ENCODE data around the gene SLC17A9. TPM values are rescaled to one million over a fixed set of nuclear protein-coding genes. Genes with fewer than 3 reads are reported as not detected.

The SLC17A9 gene
- total and polyA plus RNA-seq, 2 donors, result 3.2 to 8.9 TPM

DNA sequence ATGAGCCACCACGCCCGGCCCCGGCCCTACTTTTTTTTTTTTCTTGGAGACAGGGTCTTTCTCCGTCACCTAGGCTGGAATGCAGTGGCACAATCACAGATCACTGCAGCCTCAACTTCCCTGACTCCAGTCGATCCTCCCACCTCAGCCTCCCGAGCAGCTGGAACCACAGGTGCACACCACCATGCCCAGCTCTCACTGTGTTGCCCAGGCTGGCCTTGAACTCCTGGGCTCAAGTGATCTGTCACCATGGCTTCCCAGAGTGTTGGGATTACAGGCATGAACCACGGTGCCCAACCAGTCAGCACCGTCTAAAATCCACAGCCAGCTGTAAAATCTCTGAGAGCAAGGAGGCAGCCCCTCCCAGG, 17.4 kb downstream of the SLC17A9 start:
- 76% methylated on average over 8 of the region's 8 CpGs for WGBS
- Histone ChIP-seq H3K4me3 (ENCODE audit: low read depth, low read length) (no peak overlapping the region), H3K4me1 (ENCODE audit: insufficient read depth) (no peaks in the 10 kb centered on the region), H3K27ac (ENCODE audit: low read depth) (no peak overlapping the region), H3K36me3 (ENCODE audit: insufficient read depth) (no peaks in the 10 kb centered on the region)
- DNase-seq (ENCODE audit: extremely low spot score), result no peak

DNA sequence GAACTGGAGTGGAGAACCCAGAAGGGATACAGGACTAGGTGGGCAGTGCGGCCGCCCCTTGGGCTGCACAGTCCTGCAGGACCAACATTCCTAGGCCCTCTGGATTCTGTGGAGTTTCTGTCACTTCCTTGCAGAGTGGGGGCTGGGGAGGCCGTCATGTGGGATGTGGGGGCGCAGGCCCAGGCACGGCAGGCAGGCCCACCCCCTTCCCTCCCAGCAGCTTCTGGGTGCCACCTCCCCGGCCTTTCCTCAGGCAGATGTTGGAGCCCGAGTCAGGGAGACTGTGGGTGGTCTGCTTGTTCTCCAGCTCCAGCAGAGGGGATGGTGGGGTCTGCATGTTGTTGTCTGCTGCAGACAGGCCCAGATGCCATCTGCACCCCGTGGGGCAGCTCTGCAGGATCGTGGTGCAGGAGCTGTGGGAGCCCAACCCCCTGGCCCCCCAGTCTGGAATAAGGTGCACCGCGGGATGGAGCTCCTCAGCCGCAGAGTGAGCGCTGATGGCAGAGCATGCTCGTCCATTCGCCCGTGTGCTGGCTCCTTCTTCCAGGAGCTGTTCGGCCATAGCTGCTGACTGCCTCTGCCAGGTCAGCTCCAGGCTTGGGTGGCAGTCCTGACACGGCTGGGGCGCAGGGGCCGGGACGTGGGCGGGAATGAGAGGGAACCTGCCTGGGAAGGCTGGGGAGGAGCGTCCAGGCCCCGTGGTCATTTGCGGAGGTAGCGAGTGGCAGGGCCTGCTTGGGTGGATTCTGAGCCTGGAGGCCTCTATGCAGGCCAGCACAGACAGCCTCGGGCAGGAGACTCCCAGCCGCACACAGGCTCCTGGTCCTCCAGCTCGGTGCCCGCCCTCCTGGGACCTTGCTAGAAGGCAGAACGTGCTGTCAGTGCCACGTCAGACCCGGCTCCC, 18.1 kb downstream of the SLC17A9 start:
- no peak for DNase-seq (ENCODE audit: extremely low spot score)
- Histone ChIP-seq H3K4me1 (ENCODE audit: insufficient read depth) (no peaks in the 10 kb centered on the region), H3K27ac (ENCODE audit: low read depth) (no peak overlapping the region), H3K36me3 (ENCODE audit: insufficient read depth) (no peaks in the 10 kb centered on the region), H3K4me3 (ENCODE audit: low read depth, low read length) (no peak overlapping the region)
- 43% methylated on average over 33 of the region's 33 CpGs for WGBS

DNA sequence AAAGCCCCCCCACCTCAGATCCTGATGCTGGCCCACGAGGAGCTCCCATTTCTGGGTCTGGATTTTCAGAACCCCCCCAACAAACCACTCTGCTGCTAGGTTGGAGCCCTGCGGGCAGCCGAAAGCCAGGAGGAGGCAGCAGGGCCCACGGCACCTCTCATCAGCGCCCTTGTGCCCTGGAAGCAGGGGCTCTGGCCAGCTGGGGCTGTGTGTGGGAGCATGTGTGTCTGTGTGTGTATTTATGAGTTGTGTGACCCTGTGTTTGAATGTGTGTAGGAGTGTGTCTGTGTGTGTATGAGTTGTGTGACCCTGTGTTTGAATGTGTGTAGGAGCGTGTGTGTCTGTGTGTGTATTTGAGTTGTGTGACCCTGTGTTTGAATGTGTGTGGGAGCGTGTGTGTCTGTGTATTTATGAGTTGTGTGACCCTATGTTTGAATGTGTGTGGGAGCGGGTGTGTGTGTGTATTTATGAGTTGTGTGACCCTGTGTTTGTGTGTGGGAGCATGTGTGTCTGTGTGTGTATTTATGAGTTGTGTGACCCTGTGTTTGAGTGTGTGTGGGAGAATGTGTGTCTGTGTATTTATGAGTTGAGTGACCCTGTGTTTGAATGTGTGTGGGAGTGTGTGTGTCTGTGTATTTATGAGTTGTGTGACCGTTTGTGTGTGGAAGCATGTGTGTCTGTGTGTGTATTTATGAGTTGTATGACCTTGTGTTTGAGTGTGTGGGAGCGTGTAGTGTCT, 18.9 kb downstream of the SLC17A9 start:
- no peak for DNase-seq (ENCODE audit: extremely low spot score)
- 82% methylated on average over 10 of the region's 10 CpGs for WGBS
- Histone ChIP-seq H3K4me3 (ENCODE audit: low read depth, low read length) (no peak overlapping the region), H3K36me3 (ENCODE audit: insufficient read depth) (no peaks in the 10 kb centered on the region), H3K27ac (ENCODE audit: low read depth) (no peak overlapping the region), H3K4me1 (ENCODE audit: insufficient read depth) (no peaks in the 10 kb centered on the region)

DNA sequence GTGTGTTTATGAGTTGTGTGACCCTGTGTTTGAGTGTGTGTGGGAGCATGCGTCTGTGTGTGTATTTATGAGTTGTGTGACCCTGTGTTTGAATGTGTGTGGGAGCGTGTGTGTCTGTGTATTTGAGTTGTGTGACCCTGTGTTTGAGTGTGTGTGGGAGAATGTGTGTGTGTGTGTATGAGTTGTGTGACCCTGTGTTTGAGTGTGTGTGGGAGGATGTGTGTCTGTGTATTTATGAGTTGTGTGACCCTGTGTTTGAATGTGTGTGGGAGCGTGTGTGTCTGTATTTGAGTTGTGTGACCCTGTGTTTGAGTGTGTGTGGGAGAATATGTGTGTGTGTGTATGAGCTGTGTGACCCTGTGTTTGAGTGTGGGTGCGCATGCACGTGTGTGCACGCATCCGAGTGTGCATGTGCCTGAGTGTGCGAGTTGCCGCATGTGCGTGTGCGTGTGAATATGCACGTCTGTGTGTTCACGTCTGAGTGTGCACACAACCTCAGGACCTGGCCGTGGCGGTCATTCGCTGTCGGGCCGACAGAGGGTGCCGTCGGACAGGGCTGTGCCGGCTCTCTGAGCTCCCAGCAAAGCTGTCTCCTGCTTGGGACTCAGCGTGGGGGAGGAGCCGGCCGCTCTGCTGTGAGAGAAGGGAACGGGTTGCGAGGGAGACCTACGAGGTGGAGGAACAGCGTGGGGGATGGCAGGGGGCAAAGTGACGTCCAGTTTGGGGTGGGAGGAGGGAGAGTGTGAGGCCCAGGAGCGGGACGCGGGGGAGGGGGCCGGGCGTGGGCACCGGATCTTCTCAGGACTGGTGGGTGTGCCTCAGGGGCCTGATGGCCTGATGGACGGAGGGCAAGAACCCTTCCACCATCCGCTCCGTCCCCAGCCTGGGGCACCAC, 19.7 kb downstream of the SLC17A9 start:
- no peak overlapping the region for H3K27ac ChIP-seq (ENCODE audit: low read depth)
- WGBS, result 5% methylated on average over 38 of the region's 38 CpGs

DNA sequence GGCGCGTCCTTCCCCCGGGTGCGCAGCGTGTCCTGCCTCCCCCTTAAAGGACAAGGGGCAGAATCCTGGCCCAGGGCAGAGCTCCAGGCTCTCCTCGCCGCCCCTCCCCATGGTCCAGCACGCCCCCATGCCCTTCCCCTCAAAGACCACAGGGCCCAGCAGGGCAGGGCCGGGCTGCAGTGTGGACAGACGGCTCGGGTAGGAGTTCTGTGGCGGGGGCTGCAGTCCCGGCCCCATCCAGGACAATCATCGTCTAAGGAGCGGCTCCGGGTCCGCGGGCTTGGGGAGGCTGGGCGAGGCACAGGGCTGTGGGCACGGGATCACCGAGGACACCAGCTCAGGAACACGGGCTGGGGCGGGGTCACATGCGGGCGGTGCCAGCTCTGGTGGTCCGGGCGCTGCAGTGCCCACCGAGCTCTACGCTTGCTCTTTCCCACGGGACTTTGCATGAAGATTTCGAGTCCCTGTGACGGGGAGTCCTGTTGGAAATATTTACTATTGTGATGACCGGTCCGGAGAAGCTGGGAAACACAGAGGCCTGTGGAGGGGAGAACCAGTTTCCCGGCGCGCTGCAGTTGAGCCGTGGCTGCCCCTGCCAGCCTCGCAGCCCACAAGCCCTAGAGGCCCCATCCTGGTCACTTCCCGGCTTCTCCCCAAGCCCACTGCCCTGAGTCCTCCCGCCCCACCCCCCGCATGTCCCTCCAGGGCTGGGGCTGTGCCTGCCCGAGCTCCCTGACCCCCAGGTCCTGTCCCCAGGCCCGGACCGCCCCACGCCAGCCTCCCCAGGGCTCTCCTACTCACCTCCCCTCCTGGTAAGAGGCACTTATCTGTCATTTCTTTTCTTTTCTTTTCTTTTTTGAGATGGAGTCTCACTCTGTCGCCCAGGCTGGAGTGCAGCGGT, 20.6 kb downstream of the SLC17A9 start:
- no peak overlapping the region for H3K4me3 ChIP-seq (ENCODE audit: low read depth, low read length)
- DNase-seq (ENCODE audit: extremely low spot score), result no peak
- H3K27ac ChIP-seq (ENCODE audit: low read depth), result no peak overlapping the region
- no peaks in the 10 kb centered on the region for H3K36me3 ChIP-seq (ENCODE audit: insufficient read depth)
- WGBS, result 14% methylated on average over 48 of the region's 48 CpGs
- H3K4me1 ChIP-seq (ENCODE audit: insufficient read depth), result no peaks in the 10 kb centered on the region

More for the DNA sequence above, 19.7 kb downstream of the SLC17A9 start:
- peak; percentile 62 for DNase-seq (ENCODE audit: extremely low spot score)
- Histone ChIP-seq H3K4me1 (ENCODE audit: insufficient read depth) (no peaks in the 10 kb centered on the region), H3K4me3 (ENCODE audit: low read depth, low read length) (no peak overlapping the region), H3K36me3 (ENCODE audit: insufficient read depth) (no peaks in the 10 kb centered on the region)

DNA sequence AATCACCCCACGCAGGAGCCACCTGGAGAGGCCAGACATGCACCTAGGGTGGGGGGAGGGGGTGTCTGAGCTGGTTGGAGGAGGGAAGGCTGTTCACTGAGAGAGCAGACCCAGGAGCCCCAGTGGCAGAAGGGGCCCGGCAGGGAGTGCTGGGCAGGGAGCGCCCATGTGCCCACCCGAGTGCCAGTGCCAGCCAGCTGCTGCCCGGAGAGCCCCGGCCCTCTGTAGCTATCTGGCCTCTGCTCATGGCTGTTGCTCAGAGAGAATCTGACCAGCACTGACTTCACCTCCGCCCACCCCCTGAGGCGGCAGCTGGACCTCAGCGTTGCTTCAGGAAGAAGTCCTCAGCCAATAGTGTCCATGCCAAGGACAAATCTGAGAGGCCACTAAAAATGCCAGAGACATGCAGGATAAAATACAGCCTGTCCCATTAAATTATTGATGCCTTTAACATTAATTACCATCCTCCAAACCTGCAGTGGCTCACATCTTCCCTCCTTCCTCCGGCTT, 22.8 kb downstream of the SLC17A9 start:
- Histone ChIP-seq H3K4me1 (ENCODE audit: insufficient read depth) (no peaks in the 10 kb centered on the region), H3K4me3 (ENCODE audit: low read depth, low read length) (no peak overlapping the region), H3K36me3 (ENCODE audit: insufficient read depth) (no peaks in the 10 kb centered on the region), H3K27ac (ENCODE audit: low read depth) (no peak overlapping the region)
- WGBS, result 51% methylated on average over 10 of the region's 10 CpGs
- DNase-seq (ENCODE audit: extremely low spot score), result no peak

DNA sequence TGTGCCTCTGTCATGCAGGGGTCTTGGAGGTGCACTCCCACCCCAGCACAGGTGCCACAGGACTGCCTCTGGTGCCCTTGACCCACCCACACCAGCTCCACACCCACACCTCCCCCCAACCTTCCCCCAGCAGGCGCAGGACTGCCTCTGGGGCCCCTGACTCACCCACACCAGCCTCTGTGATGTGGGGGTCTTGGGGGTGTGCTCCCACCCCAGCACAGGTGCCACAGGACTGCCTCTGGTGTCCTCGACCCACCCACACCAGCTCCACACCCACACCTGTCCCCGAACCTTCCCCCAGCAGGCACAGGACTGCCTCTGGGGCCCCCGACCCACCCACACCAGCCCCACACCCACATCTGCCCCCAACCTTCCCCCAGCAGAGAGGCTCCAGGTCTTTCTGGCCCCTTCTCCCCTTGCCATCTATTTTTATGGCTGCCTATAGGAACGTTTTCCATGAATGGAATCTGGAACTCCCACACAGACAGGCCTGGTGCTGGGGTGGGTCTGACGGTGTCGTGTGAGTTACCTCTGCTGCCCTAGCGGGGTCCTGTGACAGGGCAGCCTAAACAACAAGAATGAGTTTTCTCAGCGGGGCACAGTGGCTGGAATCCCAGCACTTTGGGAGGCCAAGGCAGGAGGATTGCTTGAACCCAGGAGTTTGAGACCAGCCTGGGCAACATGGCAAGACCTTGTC, 23.5 kb downstream of the SLC17A9 start:
- H3K4me1 ChIP-seq (ENCODE audit: insufficient read depth), result no peaks in the 10 kb centered on the region
- DNase-seq (ENCODE audit: extremely low spot score), result no peak
- H3K4me3 ChIP-seq (ENCODE audit: low read depth, low read length), result no peak overlapping the region
- 50% methylated on average over 9 of the region's 9 CpGs for WGBS
- no peaks in the 10 kb centered on the region for H3K36me3 ChIP-seq (ENCODE audit: insufficient read depth)
- no peak overlapping the region for H3K27ac ChIP-seq (ENCODE audit: low read depth)

DNA sequence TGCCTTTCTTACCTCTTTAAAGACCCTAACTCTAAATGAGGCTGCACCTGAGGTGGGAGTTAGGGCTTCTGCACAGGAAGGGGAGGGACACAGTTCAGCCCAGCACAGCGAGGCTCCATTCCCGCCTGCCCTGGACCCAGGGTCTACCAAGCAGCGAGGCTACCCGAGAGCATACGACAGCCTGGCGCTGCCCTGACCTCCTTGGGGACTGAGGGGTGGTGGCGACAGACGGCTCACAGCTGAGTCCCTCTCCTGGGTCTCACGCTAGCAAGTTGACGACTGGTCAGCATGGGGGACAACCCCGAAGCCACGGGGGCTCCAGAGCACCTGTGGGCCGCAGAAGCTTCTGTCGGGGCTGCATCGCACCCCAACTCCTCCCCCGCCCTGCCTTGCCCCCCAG, 24.4 kb downstream of the SLC17A9 start:
- Histone ChIP-seq H3K27ac (ENCODE audit: low read depth) (no peak overlapping the region), H3K4me1 (ENCODE audit: insufficient read depth) (no peaks in the 10 kb centered on the region), H3K36me3 (ENCODE audit: insufficient read depth) (no peaks in the 10 kb centered on the region), H3K4me3 (ENCODE audit: low read depth, low read length) (no peak overlapping the region)
- no peak for DNase-seq (ENCODE audit: extremely low spot score)
- WGBS, result 77% methylated on average over 16 of the region's 16 CpGs

DNA sequence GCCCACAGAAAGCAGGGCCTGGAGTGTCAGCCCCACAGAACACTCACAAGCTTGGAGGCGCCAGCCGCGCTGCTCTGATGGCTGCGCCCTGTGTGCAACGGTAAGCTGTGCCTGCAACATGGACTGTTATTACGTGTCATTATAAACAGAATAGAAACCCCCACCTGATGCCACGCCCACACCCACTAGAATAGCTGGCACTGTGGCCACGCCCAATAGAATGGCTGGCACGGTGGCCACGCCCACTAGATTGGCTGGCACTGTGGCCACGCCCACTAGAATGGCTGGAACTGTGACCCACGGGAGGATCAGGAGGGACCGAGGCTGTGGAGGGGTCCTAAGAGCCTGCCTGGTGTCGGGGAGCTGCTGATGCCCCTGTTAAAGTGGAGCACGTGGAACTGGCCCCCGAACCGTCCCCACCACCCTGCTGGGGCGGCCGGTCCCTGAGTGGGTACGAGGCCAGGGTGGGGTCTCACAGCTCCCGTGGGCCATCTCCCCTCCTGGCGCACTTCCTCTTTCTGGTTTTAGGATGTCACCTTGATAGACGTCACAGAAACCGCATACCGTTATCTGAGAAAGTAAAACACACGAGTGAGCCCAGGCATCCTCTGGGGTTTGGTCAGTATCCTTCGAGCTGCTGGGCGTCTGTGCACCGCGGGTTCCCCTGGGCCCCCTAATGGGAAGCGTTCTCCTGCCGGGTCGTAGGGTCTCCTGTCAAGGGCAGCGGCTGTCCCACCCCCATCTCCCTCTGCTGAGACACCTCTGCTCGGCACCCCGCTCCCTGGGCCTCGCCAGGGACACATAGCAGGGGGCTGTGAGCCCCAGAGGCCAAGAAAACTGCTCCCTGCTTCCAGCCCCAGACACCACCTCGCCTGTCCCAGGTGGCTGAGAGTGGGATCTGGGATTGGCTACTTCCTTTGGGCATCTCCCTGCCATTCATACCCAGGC, 25.4 kb downstream of the SLC17A9 start:
- no peaks in the 10 kb centered on the region for H3K36me3 ChIP-seq (ENCODE audit: insufficient read depth)
- H3K4me1 ChIP-seq (ENCODE audit: insufficient read depth), result no peaks in the 10 kb centered on the region
- no peak overlapping the region for H3K4me3 ChIP-seq (ENCODE audit: low read depth, low read length)
- WGBS, result 63% methylated on average over 38 of the region's 38 CpGs
- H3K27ac ChIP-seq (ENCODE audit: low read depth), result no peak overlapping the region
- DNase-seq (ENCODE audit: extremely low spot score), result no peak

DNA sequence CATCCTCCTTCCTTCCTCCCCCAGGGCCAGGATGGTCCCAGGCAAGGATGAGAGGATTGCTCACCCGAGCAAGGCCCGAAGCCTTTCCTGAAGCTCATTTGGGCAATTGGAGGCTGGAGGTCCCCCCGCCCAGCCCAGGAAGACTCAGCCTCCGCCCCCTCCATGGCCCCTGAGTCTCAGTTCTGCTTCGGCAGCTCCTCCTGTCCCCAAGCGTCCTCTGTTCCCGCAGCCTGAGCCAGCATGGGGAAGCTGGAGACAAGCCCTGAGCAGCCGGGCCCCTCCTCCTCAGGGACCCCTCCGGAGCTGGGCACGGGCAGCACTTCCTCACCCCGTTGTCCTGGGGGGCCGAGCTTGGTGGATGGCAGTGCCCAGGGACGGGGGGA, 26.0 kb downstream of the SLC17A9 start:
- Histone ChIP-seq H3K27ac (ENCODE audit: low read depth) (no peak overlapping the region), H3K4me1 (ENCODE audit: insufficient read depth) (no peaks in the 10 kb centered on the region), H3K4me3 (ENCODE audit: low read depth, low read length) (no peak overlapping the region), H3K36me3 (ENCODE audit: insufficient read depth) (no peaks in the 10 kb centered on the region)
- WGBS, result 52% methylated on average over 13 of the region's 13 CpGs
- DNase-seq (ENCODE audit: extremely low spot score), result no peak

DNA sequence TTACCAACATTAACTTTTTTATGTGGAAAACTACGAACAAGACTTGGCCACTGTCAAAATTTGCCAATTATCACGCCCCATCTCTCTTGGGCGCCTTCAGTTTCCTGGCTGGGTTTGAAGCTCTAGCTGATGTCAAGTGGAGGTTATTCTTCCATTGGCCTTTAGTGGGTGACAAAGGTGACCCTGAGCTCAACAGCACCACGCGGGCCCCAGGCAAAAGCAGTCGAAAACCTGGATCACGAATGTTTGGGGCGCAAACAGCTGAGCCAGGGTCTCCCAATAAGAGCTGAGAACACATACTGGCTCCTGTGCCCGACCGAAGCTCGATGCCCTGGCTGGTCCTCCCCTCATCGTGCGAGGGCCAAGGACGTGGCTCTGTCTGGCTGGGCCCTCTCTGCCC, 26.8 kb downstream of the SLC17A9 start:
- no peak for DNase-seq (ENCODE audit: extremely low spot score)
- no peak overlapping the region for H3K27ac ChIP-seq (ENCODE audit: low read depth)
- H3K4me1 ChIP-seq (ENCODE audit: insufficient read depth), result no peaks in the 10 kb centered on the region
- no peaks in the 10 kb centered on the region for H3K36me3 ChIP-seq (ENCODE audit: insufficient read depth)
- no peak overlapping the region for H3K4me3 ChIP-seq (ENCODE audit: low read depth, low read length)
- 81% methylated on average over 14 of the region's 14 CpGs for WGBS
